ENCODE results near the gene TBC1D2B. TPM values are rescaled to one million over a fixed set of nuclear protein-coding genes. Genes with fewer than 3 reads are reported as not detected.

Gene TBC1D2B
- total RNA-seq, 4 donors from 2014 or later, result 31.3 to 58.8 (median 32.7) TPM

DNA sequence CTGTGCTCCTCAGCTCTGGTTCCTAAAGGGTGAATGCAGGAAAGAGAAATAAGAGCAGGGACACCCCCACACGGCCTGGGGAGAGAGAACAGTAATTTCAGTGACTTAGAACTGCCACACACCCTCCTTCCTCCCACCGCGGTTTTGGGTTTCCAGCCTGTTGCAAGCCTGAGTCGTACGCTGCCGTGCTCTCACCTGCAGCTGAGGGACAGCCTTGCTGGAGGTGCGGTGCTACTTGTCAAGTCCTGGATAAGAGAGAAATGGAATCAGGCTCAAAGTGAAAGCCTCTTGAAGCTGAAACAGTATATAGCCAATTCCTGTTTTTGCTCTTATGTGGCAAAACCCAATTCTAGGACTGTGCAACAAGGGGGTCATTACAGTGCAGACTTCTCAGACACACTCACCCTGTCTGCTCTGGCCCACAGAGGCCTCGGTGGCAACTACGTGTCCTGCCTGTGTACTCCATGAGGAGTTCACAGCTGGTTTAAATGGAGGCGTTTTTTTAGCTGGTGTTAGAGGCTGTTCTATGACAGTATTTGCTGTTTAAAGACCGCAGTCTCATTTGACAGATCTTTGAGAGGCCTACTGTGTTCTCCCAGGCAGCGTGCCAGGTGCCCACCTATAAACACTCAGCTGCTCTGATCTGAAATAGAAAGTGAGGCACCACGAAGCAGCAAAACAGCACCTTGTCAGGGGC lies 42.9 kb downstream of the TBC1D2B start:
- H3K4me1 ChIP-seq, result peaks cover 37 to 67% (median 49%) of the 10 kb centered on the region in 4 donors
- no peak for DNase-seq (ENCODE audit: extremely low spot score)
- WGBS, result 16% methylated on average over 13 of the region's 13 CpGs
- no peaks in the 10 kb centered on the region for H3K27me3 ChIP-seq
- peak overlapping the region; percentile 47 to 78 (median 64) for H3K27ac ChIP-seq (replicated peaks in 1 of 4)
- no peaks in the 10 kb centered on the region for H3K9me3 ChIP-seq
- TF ChIP-seq POLR2AphosphoS5 (IDR thresholded peaks at IDR 0.05) (no peak), EP300 (IDR thresholded peaks at IDR 0.05) (no peak), POLR2A (IDR thresholded peaks at IDR 0.05; ENCODE audit: low read depth) (no peak)
- TF ChIP-seq, protein P1, sequence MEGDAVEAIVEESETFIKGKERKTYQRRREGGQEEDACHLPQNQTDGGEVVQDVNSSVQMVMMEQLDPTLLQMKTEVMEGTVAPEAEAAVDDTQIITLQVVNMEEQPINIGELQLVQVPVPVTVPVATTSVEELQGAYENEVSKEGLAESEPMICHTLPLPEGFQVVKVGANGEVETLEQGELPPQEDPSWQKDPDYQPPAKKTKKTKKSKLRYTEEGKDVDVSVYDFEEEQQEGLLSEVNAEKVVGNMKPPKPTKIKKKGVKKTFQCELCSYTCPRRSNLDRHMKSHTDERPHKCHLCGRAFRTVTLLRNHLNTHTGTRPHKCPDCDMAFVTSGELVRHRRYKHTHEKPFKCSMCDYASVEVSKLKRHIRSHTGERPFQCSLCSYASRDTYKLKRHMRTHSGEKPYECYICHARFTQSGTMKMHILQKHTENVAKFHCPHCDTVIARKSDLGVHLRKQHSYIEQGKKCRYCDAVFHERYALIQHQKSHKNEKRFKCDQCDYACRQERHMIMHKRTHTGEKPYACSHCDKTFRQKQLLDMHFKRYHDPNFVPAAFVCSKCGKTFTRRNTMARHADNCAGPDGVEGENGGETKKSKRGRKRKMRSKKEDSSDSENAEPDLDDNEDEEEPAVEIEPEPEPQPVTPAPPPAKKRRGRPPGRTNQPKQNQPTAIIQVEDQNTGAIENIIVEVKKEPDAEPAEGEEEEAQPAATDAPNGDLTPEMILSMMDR (IDR thresholded peaks at IDR 0.05), result no peak
- H3K4me3 ChIP-seq, result peak overlapping the region in 2 of 4 donors; percentile 2
- peaks cover 2 to 25% (median 6%) of the 10 kb centered on the region in 4 donors for H3K36me3 ChIP-seq
- intact Hi-C loops (cut with DNase I), result no loop called here

- Histone ChIP-seq H3K4me3 (no peak overlapping the region), H3K36me3 (peaks cover 7 to 32% (median 13%) of the 10 kb centered on the region in 4 donors), H3K9me3 (no peaks in the 10 kb centered on the region), H3K27me3 (no peaks in the 10 kb centered on the region), H3K27ac (replicated peaks in 1 of 4) (peak overlapping the region; percentile 47 to 78 (median 64)), H3K4me1 (peaks cover 37 to 62% (median 45%) of the 10 kb centered on the region in 4 donors)
- 47% methylated on average over 6 of the region's 6 CpGs for WGBS
- intact Hi-C loops (cut with DNase I), result no loop called here
- DNase-seq (ENCODE audit: extremely low spot score), result no peak
- TF ChIP-seq POLR2AphosphoS5 (IDR thresholded peaks at IDR 0.05) (no peak), EP300 (IDR thresholded peaks at IDR 0.05) (no peak), POLR2A (IDR thresholded peaks at IDR 0.05; ENCODE audit: low read depth) (no peak)
- TF ChIP-seq, protein P1 (IDR thresholded peaks at IDR 0.05), result no peak
Measured at GRCh38 chr15:78033864-78034263, 43.6 kb downstream of the TBC1D2B start.

GRCh38 chr15:78032671-78033070 lies 44.8 kb downstream of the TBC1D2B start:
- intact Hi-C loops (cut with DNase I), result no loop called here
- no peak for DNase-seq (ENCODE audit: extremely low spot score)
- no peak overlapping the region for H3K4me3 ChIP-seq
- TF ChIP-seq, protein P1 (IDR thresholded peaks at IDR 0.05), result no peak
- TF ChIP-seq POLR2AphosphoS5 (IDR thresholded peaks at IDR 0.05) (no peak), EP300 (IDR thresholded peaks at IDR 0.05) (no peak), POLR2A (IDR thresholded peaks at IDR 0.05; ENCODE audit: low read depth) (no peak)
- H3K27me3 ChIP-seq, result no peaks in the 10 kb centered on the region
- H3K27ac ChIP-seq (replicated peaks in 1 of 4), result no peak overlapping the region
- H3K36me3 ChIP-seq, result peaks cover 10 to 34% (median 21%) of the 10 kb centered on the region in 4 donors
- 68% methylated on average over 4 of the region's 4 CpGs for WGBS
- peaks cover 27 to 50% (median 33%) of the 10 kb centered on the region in 4 donors for H3K4me1 ChIP-seq
- H3K9me3 ChIP-seq, result no peaks in the 10 kb centered on the region

GRCh38 chr15:78024883-78025282 lies 52.6 kb downstream of the TBC1D2B start:
- Histone ChIP-seq H3K27ac (replicated peaks in 1 of 4) (peak overlapping the region in 3 of 4 donors; percentile 18 to 76 (median 64)), H3K27me3 (no peaks in the 10 kb centered on the region), H3K9me3 (no peaks in the 10 kb centered on the region), H3K36me3 (peaks cover 16 to 87% (median 66%) of the 10 kb centered on the region in 4 donors), H3K4me3 (no peak overlapping the region), H3K4me1 (peaks cover 16 to 35% (median 32%) of the 10 kb centered on the region in 4 donors)
- TF ChIP-seq POLR2A (IDR thresholded peaks at IDR 0.05; ENCODE audit: low read depth) (no peak), POLR2AphosphoS5 (IDR thresholded peaks at IDR 0.05) (no peak), EP300 (IDR thresholded peaks at IDR 0.05) (no peak)
- TF ChIP-seq, protein P1 (IDR thresholded peaks at IDR 0.05), result no peak
- intact Hi-C loops (cut with DNase I), result no loop called here
- 93% methylated on average over 2 of the region's 2 CpGs for WGBS
- DNase-seq (ENCODE audit: extremely low spot score), result no peak

Measured in esophagus muscularis mucosa (tissue), 4 donors.